Mesenchymal stem cell (in vitro differentiated cells and primary cell): ENCODE results near the gene PARD3.

ENCODE experiments used
- DNase-seq: peaks from one replicate; pipeline ENCODE4 v3.0.0-alpha.2; 2013
- H2AFZ ChIP-seq: one replicate; pipeline ENCODE4 v1.6.1; 2013; ENCODE audit warnings: low read depth, mild to moderate bottlenecking, control low read depth, inconsistent platforms, low read length, moderate library complexity
- H2AK5ac ChIP-seq: 2 replicates; pipeline ENCODE4 v1.6.1; 2013; ENCODE audit warnings: low read length, moderate library complexity, mild to moderate bottlenecking, inconsistent platforms; ENCODE audit not compliant: severe bottlenecking
- H2BK120ac ChIP-seq: one replicate; pipeline ENCODE4 v1.6.1; 2013; ENCODE audit warnings: low read depth, mild to moderate bottlenecking, inconsistent platforms, low read length, moderate library complexity
- H2BK12ac ChIP-seq, 2 experiments: one replicate each; pipeline ENCODE4 v1.6.1; 2013; ENCODE audit warnings: inconsistent platforms in 2 of 2, low read length in 2 of 2, mild to moderate bottlenecking in 2 of 2, moderate library complexity in 2 of 2, control low read depth in 1 of 2
- H2BK15ac ChIP-seq: one replicate; pipeline ENCODE4 v1.6.1; 2013; ENCODE audit warnings: mild to moderate bottlenecking, low read depth, inconsistent platforms; ENCODE audit not compliant: poor library complexity, severe bottlenecking
- H2BK5ac ChIP-seq: 2 replicates; pipeline ENCODE4 v1.6.1; 2013; ENCODE audit warnings: low read depth, mild to moderate bottlenecking, low read length, control low read depth, inconsistent platforms; ENCODE audit not compliant: poor library complexity, severe bottlenecking
- H3K14ac ChIP-seq, 2 experiments: one replicate each; pipeline ENCODE4 v1.6.1; 2013; ENCODE audit warnings: inconsistent platforms in 2 of 2, low read length in 2 of 2, control low read depth in 1 of 2, mild to moderate bottlenecking in 1 of 2, moderate library complexity in 1 of 2
- H3K18ac ChIP-seq, 2 experiments: one replicate each; pipeline ENCODE4 v1.6.1; 2013; ENCODE audit warnings: inconsistent platforms in 2 of 2, low read length in 2 of 2, control low read depth in 1 of 2, low read depth in 1 of 2, mild to moderate bottlenecking in 1 of 2
- H3K23ac ChIP-seq, 2 experiments: one replicate each; pipeline ENCODE4 v1.6.1; 2013; ENCODE audit warnings: inconsistent platforms in 2 of 2, low read length in 2 of 2, mild to moderate bottlenecking in 2 of 2, moderate library complexity in 2 of 2, control low read depth in 1 of 2
- H3K27ac ChIP-seq: 2 replicates; pipeline ENCODE4 v1.5.1; 2013; ENCODE audit warnings: mild to moderate bottlenecking, moderate library complexity, low read length, control low read depth, inconsistent platforms; ENCODE audit not compliant: poor library complexity, severe bottlenecking
- H3K27me3 ChIP-seq, 2 experiments: 2 replicates each; pipeline versions ENCODE4 v1.6.1 to v1.7.0; 2013; ENCODE audit warnings: low read length in 2 of 2, mild to moderate bottlenecking in 2 of 2, moderate library complexity in 2 of 2, control low read depth in 1 of 2, inconsistent platforms in 1 of 2; ENCODE audit not compliant: control insufficient read depth in 1 of 2, insufficient read depth in 1 of 2
- H3K36me3 ChIP-seq, 2 experiments: 2 replicates each; pipeline versions ENCODE4 v1.6.1 to v1.7.0; 2013; ENCODE audit warnings: low read length in 2 of 2, control low read depth in 1 of 2, inconsistent platforms in 1 of 2, low read depth in 1 of 2, mild to moderate bottlenecking in 1 of 2; ENCODE audit not compliant: insufficient read depth in 2 of 2, control insufficient read depth in 1 of 2
- H3K4ac ChIP-seq, 2 experiments: one replicate each; pipeline ENCODE4 v1.6.1; 2013; ENCODE audit warnings: inconsistent platforms in 2 of 2, low read length in 2 of 2, mild to moderate bottlenecking in 2 of 2, moderate library complexity in 2 of 2, control low read depth in 1 of 2, low read depth in 1 of 2
- H3K4me1 ChIP-seq: 2 replicates; pipeline ENCODE4 v1.6.1; 2013; ENCODE audit warnings: low read depth, low read length, control low read depth; ENCODE audit not compliant: control insufficient read depth, insufficient read depth
- H3K4me2 ChIP-seq: 2 replicates; pipeline ENCODE4 v1.6.1; 2013; ENCODE audit warnings: low read length, mild to moderate bottlenecking, inconsistent platforms; ENCODE audit not compliant: poor library complexity, severe bottlenecking
- H3K4me3 ChIP-seq, 2 experiments: 2 replicates each; pipeline versions ENCODE4 v1.5.1 to v1.7.0; 2013; ENCODE audit warnings: low read length in 2 of 2, mild to moderate bottlenecking in 2 of 2, control low read depth in 1 of 2, low read depth in 1 of 2; ENCODE audit not compliant: insufficient read depth in 1 of 2
- H3K79me1 ChIP-seq: replicated peaks from 2 replicates; pipeline ENCODE4 v1.6.1; 2013; ENCODE audit warnings: mild to moderate bottlenecking, control low read depth, low read length, inconsistent platforms; ENCODE audit not compliant: poor library complexity, severe bottlenecking
- H3K9ac ChIP-seq: 2 replicates; pipeline ENCODE4 v1.7.0; 2013; ENCODE audit warnings: mild to moderate bottlenecking, low read length, moderate library complexity
- H3K9me3 ChIP-seq: 2 replicates; pipeline ENCODE4 v1.7.0; 2013; ENCODE audit warnings: mild to moderate bottlenecking, low read length; ENCODE audit not compliant: control insufficient read depth
- H4K8ac ChIP-seq: one replicate; pipeline ENCODE4 v1.6.1; 2013; ENCODE audit warnings: inconsistent platforms, mild to moderate bottlenecking, low read length, moderate library complexity
- H4K91ac ChIP-seq: one replicate; pipeline ENCODE4 v1.6.1; 2013; ENCODE audit warnings: mild to moderate bottlenecking, low read length, inconsistent platforms
- WGBS: methylation state at CpG from one replicate; pipeline ENCODE4 v1.1.7; 2013; ENCODE audit warnings: mixed read lengths; 5-methylcytosine and 5-hydroxymethylcytosine counted together

PARD3 gene

GRCh38 chr10:34723750-34724149, 91.3 kb downstream of the PARD3 start:
- H2BK5ac ChIP-seq = no peak overlapping the region
- no peaks in the 10 kb centered on the region for H3K27me3 ChIP-seq
- no peak overlapping the region for H2AFZ ChIP-seq
- peak overlapping the region in 1 of 2 experiments; percentile 86 for H3K18ac ChIP-seq
- no peak overlapping the region for H4K8ac ChIP-seq
- H3K23ac ChIP-seq = no peak overlapping the region
- H3K14ac ChIP-seq = no peak overlapping the region
- H3K4me1 ChIP-seq = peaks cover 22% of the 10 kb centered on the region
- peak; percentile 79 for DNase-seq
- H3K9me3 ChIP-seq = no peaks in the 10 kb centered on the region
- peaks cover 1% of the 10 kb centered on the region for H3K79me1 ChIP-seq
- H3K9ac ChIP-seq = peak overlapping the region; percentile 87
- no peak overlapping the region for H4K91ac ChIP-seq
- no peak overlapping the region for H3K4me2 ChIP-seq
- H3K27ac ChIP-seq = peak overlapping the region; percentile 48
- H2AK5ac ChIP-seq = peak overlapping the region; percentile 54
- 75% methylated on average over 8 of the region's 10 CpGs for WGBS
- H2BK15ac ChIP-seq = no peak overlapping the region
- H2BK12ac ChIP-seq = peak overlapping the region in 1 of 2 experiments; percentile 80
- peak overlapping the region in 1 of 2 experiments; percentile 80 for H3K4me3 ChIP-seq
- H3K4ac ChIP-seq = no peak overlapping the region
- no peaks in the 10 kb centered on the region for H3K36me3 ChIP-seq
- H2BK120ac ChIP-seq = no peak overlapping the region

- no peak for DNase-seq
- Histone ChIP-seq H3K18ac (no peak overlapping the region), H3K36me3 (no peaks in the 10 kb centered on the region), H3K4ac (no peak overlapping the region), H3K4me1 (peaks cover 22% of the 10 kb centered on the region), H3K23ac (no peak overlapping the region), H3K27me3 (no peaks in the 10 kb centered on the region), H2BK5ac (no peak overlapping the region), H3K4me2 (no peak overlapping the region), H3K79me1 (peaks cover 1% of the 10 kb centered on the region), H3K4me3 (no peak overlapping the region), H2BK12ac (peak overlapping the region; percentile 23 to 28), H2BK120ac (no peak overlapping the region), H2AFZ (no peak overlapping the region), H4K8ac (peak overlapping the region; percentile 3), H3K9ac (no peak overlapping the region), H2AK5ac (peak overlapping the region; percentile 16), H3K14ac (no peak overlapping the region), H2BK15ac (peak overlapping the region; percentile 0), H3K9me3 (no peaks in the 10 kb centered on the region), H4K91ac (peak overlapping the region; percentile 77), H3K27ac (no peak overlapping the region)
- 69% methylated on average over 4 of the region's 4 CpGs for WGBS
These were observed 92.7 kb downstream of the PARD3 start for GRCh38 chr10:34722404-34722803.

GRCh38 chr10:34721208-34721840, 93.8 kb downstream of the PARD3 start:
- Histone ChIP-seq H2BK15ac (no peak overlapping the region), H3K27ac (peak overlapping the region; percentile 99), H3K36me3 (no peaks in the 10 kb centered on the region), H4K91ac (no peak overlapping the region), H2AK5ac (peak overlapping the region; percentile 99), H2BK12ac (peak overlapping the region in 1 of 2 experiments; percentile 76), H2BK120ac (peak overlapping the region; percentile 39), H3K4me1 (peaks cover 17% of the 10 kb centered on the region), H2BK5ac (peak overlapping the region; percentile 87), H3K4me3 (no peak overlapping the region), H2AFZ (no peak overlapping the region), H3K9ac (no peak overlapping the region), H3K4me2 (peak overlapping the region; percentile 65), H3K23ac (no peak overlapping the region), H3K9me3 (no peaks in the 10 kb centered on the region), H3K27me3 (no peaks in the 10 kb centered on the region), H3K79me1 (peaks cover 1% of the 10 kb centered on the region), H3K4ac (peak overlapping the region; percentile 5 to 66), H3K18ac (peak overlapping the region; percentile 91 to 98), H3K14ac (no peak overlapping the region), H4K8ac (peak overlapping the region; percentile 87)
- DNase-seq = peak; percentile 80
- 3% methylated on average over 3 of the region's 5 CpGs for WGBS

- H3K9me3 ChIP-seq = no peaks in the 10 kb centered on the region
- no peak overlapping the region for H3K9ac ChIP-seq
- H3K4me2 ChIP-seq = no peak overlapping the region
These were observed 95.3 kb downstream of the PARD3 start for GRCh38 chr10:34719746-34720145.

More at GRCh38 chr10:34719746-34720145, 95.3 kb downstream of the PARD3 start:
- peak overlapping the region; percentile 58 for H3K27ac ChIP-seq
- 62% methylated on average over 1 of the region's 1 CpG for WGBS
- no peak overlapping the region for H4K91ac ChIP-seq
- H2AFZ ChIP-seq = no peak overlapping the region
- no peak overlapping the region for H2BK12ac ChIP-seq
- no peaks in the 10 kb centered on the region for H3K27me3 ChIP-seq
- no peaks in the 10 kb centered on the region for H3K36me3 ChIP-seq
- peak overlapping the region; percentile 80 for H2AK5ac ChIP-seq
- peak overlapping the region in 1 of 2 experiments; percentile 85 for H3K4ac ChIP-seq
- H2BK15ac ChIP-seq = no peak overlapping the region
- peak overlapping the region in 1 of 2 experiments; percentile 21 for H3K18ac ChIP-seq
- no peak overlapping the region for H2BK5ac ChIP-seq
- H3K14ac ChIP-seq = no peak overlapping the region
- no peak overlapping the region for H3K4me3 ChIP-seq
- peak overlapping the region; percentile 54 for H2BK120ac ChIP-seq
- peaks cover 1% of the 10 kb centered on the region for H3K79me1 ChIP-seq
- peaks cover 18% of the 10 kb centered on the region for H3K4me1 ChIP-seq
- no peak overlapping the region for H3K23ac ChIP-seq
- H4K8ac ChIP-seq = no peak overlapping the region
- DNase-seq = no peak
